Esophagus muscularis mucosa (tissue), 4 donors: ENCODE data around the gene PTPRS.

Experiments
- CTCF ChIP-seq, 3 experiments: fragments of 200-600 bp in 2 of 3; fragments of 450-650 bp in 1 of 3; sonication (generic) in 2 of 3; IDR thresholded peaks; one replicate each; pipeline ENCODE4 v1.5.1; 2017 to 2019; ENCODE audit warnings: antibody characterized with exemption in 3 of 3, mild to moderate bottlenecking in 2 of 3, moderate library complexity in 1 of 3
- EP300 ChIP-seq: sonication (generic); formaldehyde crosslinking; IDR thresholded peaks from one replicate; pipeline ENCODE4 v1.6.1; 2017; ENCODE audit warnings: antibody characterized with exemption
- POLR2A ChIP-seq: fragments of 450-650 bp; IDR thresholded peaks from one replicate; pipeline ENCODE4 v1.6.1; 2017; ENCODE audit warnings: antibody characterized with exemption, moderate library complexity, mild to moderate bottlenecking, low read depth
- POLR2AphosphoS5 ChIP-seq, 2 donors: sonication (generic); formaldehyde crosslinking; IDR thresholded peaks; one replicate each; pipeline ENCODE4 v1.6.1; 2017; ENCODE audit warnings: antibody characterized with exemption in 2 of 2

GRCh38 chr19:5376928-5377327 is 36.3 kb upstream of the PTPRS start:
- TF ChIP-seq EP300 (no peak), CTCF (IDR thresholded peaks at IDR 0.05) (no peak), POLR2A (no peak), POLR2AphosphoS5 (IDR thresholded peaks at IDR 0.05) (no peak)
